Naive thymus-derived CD8-positive, alpha-beta T cell (primary cell): ENCODE data around the gene MAPKAP1. TPM values are rescaled to one million over a fixed set of nuclear protein-coding genes. Genes with fewer than 3 reads are reported as not detected.
A peak's percentile ranks its signal among the peaks of the same experiment; 100 is the strongest.

Experiments used
- ATAC-seq, 2 donors: fragments of 150-1000 bp; cut with Tn5 transposase in 1 of 2; sonication (Bioruptor Pico), chemical (Tn5 transposase) in 1 of 2; 1 replicate in 1 of 2; 2 replicates in 1 of 2; pipeline ENCODE4 v1.10.0; 2021; ENCODE audit warnings: mild to moderate bottlenecking in 2 of 2, moderate library complexity in 2 of 2
- POLR2A ChIA-PET: fragments of 350-600 bp; sonication (Branson Sonifier 250); formaldehyde crosslinking; loops from one replicate; lab custom pipeline; 2021; ENCODE audit warnings: antibody characterized with exemption; lab: Charles Lee
- DNase-seq, 10 donors: peaks; one replicate each; pipeline versions ENCODE4 v3.0.0 to v3.0.0-alpha.2; 2020 to 2022
- H3K27ac Mint-ChIP-seq, 10 donors: one replicate each; pipeline ENCODE4 v1.8.0; 2020 to 2022; ENCODE audit warnings: mild to moderate bottlenecking in 10 of 10, mixed read lengths in 10 of 10, moderate library complexity in 4 of 10, inconsistent platforms in 1 of 10
- H3K27me3 Mint-ChIP-seq, 5 donors: one replicate each; pipeline ENCODE4 v1.8.0; 2021 to 2022; ENCODE audit warnings: mixed read lengths in 5 of 5
- H3K36me3 Mint-ChIP-seq, 3 donors: one replicate each; pipeline ENCODE4 v1.8.0; 2020 to 2022; ENCODE audit warnings: mixed read lengths in 3 of 3, mild to moderate bottlenecking in 2 of 3, inconsistent platforms in 1 of 3
- H3K4me1 Mint-ChIP-seq, 4 donors: one replicate each; pipeline ENCODE4 v1.8.0; 2021 to 2022; ENCODE audit warnings: mixed read lengths in 4 of 4
- H3K4me3 Mint-ChIP-seq, 10 donors: one replicate each; pipeline ENCODE4 v1.8.0; 2020 to 2022; ENCODE audit warnings: mild to moderate bottlenecking in 10 of 10, mixed read lengths in 10 of 10, moderate library complexity in 6 of 10, inconsistent platforms in 1 of 10
- H3K9me3 Mint-ChIP-seq, 9 donors: one replicate each; pipeline ENCODE4 v1.8.0; 2020 to 2022; ENCODE audit warnings: mixed read lengths in 9 of 9, mild to moderate bottlenecking in 3 of 9, inconsistent platforms in 1 of 9, moderate library complexity in 1 of 9
- polyA plus RNA-seq, 3 donors: library from polyadenylated mRNA; unstranded; fragments of 300-500 nt; fragmentation: Illumina TruSeq; gene quantifications; one replicate each; pipeline ENCODE4 v1.2.3, GENCODE V29; 2021
- total RNA-seq, 8 experiments: library from RNA in 2 of 8; stranded (reverse) in 2 of 8; gene quantifications; one replicate each; pipeline ENCODE4 v1.2.3 and lab custom pipeline; 2021 to 2026

Gene MAPKAP1
- total and polyA plus RNA-seq, 5 experiments from 2014 or later, result 50.0 to 69.6 (median 53.5) TPM

- Mint-ChIP-seq H3K36me3 (peaks cover 0 to 35% (median 15%) of the 10 kb centered on the region in 3 donors), H3K4me3 (peak overlapping the region in 1 of 10 donors; percentile 1), H3K4me1 (peaks cover 7 to 21% (median 15%) of the 10 kb centered on the region in 4 donors), H3K27ac (peak overlapping the region in 4 of 10 donors; percentile 0 to 63 (median 12)), H3K9me3 (no peaks in the 10 kb centered on the region), H3K27me3 (no peaks in the 10 kb centered on the region)
- no peak for DNase-seq
- POLR2A ChIA-PET, result no interaction called here
- no peak for ATAC-seq
These were observed 145.4 kb downstream of the MAPKAP1 start for GRCh38 chr9:125561509-125562148.

- Mint-ChIP-seq H3K36me3 (peaks cover 0 to 50% (median 21%) of the 10 kb centered on the region in 3 donors), H3K4me3 (no peak overlapping the region), H3K4me1 (peaks cover 5 to 20% (median 15%) of the 10 kb centered on the region in 4 donors), H3K27me3 (no peaks in the 10 kb centered on the region), H3K9me3 (no peaks in the 10 kb centered on the region), H3K27ac (peak overlapping the region in 2 of 10 donors; percentile 24 to 46)
- POLR2A ChIA-PET, result no interaction called here
- no peak for ATAC-seq
- no peak for DNase-seq
These were observed 147.1 kb downstream of the MAPKAP1 start for GRCh38 chr9:125559894-125560293.

- DNase-seq, result no peak
- H3K27ac Mint-ChIP-seq, result peak overlapping the region in 3 of 10 donors; percentile 5 to 43 (median 24)
- POLR2A ChIA-PET, result no interaction called here
These were observed 147.8 kb downstream of the MAPKAP1 start for GRCh38 chr9:125559194-125559593.

GRCh38 chr9:125558453-125559092 lies 148.4 kb downstream of the MAPKAP1 start:
- H3K9me3 Mint-ChIP-seq, result no peaks in the 10 kb centered on the region
- ATAC-seq (peak; percentile 64 to 68), DNase-seq (peak; percentile 7 to 75 (median 41))
- no peaks in the 10 kb centered on the region for H3K27me3 Mint-ChIP-seq
- H3K27ac Mint-ChIP-seq, result no peak overlapping the region
- H3K4me3 Mint-ChIP-seq, result no peak overlapping the region
- POLR2A ChIA-PET, result no interaction called here
- H3K36me3 Mint-ChIP-seq, result peaks cover 0 to 51% (median 21%) of the 10 kb centered on the region in 3 donors
- H3K4me1 Mint-ChIP-seq, result peaks cover 4 to 19% (median 9%) of the 10 kb centered on the region in 4 donors

More at GRCh38 chr9:125559194-125559593, 147.8 kb downstream of the MAPKAP1 start:
- ATAC-seq, result no peak
- Mint-ChIP-seq H3K4me1 (peaks cover 2 to 19% (median 12%) of the 10 kb centered on the region in 4 donors), H3K27me3 (no peaks in the 10 kb centered on the region), H3K9me3 (no peaks in the 10 kb centered on the region), H3K4me3 (no peak overlapping the region), H3K36me3 (peaks cover 0 to 48% (median 21%) of the 10 kb centered on the region in 3 donors)

GRCh38 chr9:125556046-125556721 lies 150.8 kb downstream of the MAPKAP1 start:
- ATAC-seq (no peak), DNase-seq (no peak)
- no peak overlapping the region for H3K4me3 Mint-ChIP-seq
- no peak overlapping the region for H3K27ac Mint-ChIP-seq
- no peaks in the 10 kb centered on the region for H3K27me3 Mint-ChIP-seq
- peaks cover 0 to 6% (median 2%) of the 10 kb centered on the region in 4 donors for H3K4me1 Mint-ChIP-seq
- peaks cover 0 to 57% (median 21%) of the 10 kb centered on the region in 3 donors for H3K36me3 Mint-ChIP-seq
- H3K9me3 Mint-ChIP-seq, result no peaks in the 10 kb centered on the region
- POLR2A ChIA-PET, result interaction anchor here (0.6 kb wide), 1 partner anchor 115 kb away, joined by 4 read pairs; no protein-coding TSS in a partner anchor

- peaks cover 0 to 61% (median 21%) of the 10 kb centered on the region in 3 donors for H3K36me3 Mint-ChIP-seq
- no peaks in the 10 kb centered on the region for H3K9me3 Mint-ChIP-seq
- H3K27ac Mint-ChIP-seq, result no peak overlapping the region
- H3K27me3 Mint-ChIP-seq, result no peaks in the 10 kb centered on the region
- POLR2A ChIA-PET, result no interaction called here
- ATAC-seq (no peak), DNase-seq (no peak)
- peaks cover 0 to 4% (median 2%) of the 10 kb centered on the region in 4 donors for H3K4me1 Mint-ChIP-seq
- no peak overlapping the region for H3K4me3 Mint-ChIP-seq
These were observed 152.3 kb downstream of the MAPKAP1 start for GRCh38 chr9:125554726-125555125.

GRCh38 chr9:125551781-125552180 lies 155.2 kb downstream of the MAPKAP1 start:
- Mint-ChIP-seq H3K36me3 (peaks cover 0 to 52% (median 8%) of the 10 kb centered on the region in 3 donors), H3K27ac (no peak overlapping the region), H3K9me3 (no peaks in the 10 kb centered on the region), H3K27me3 (no peaks in the 10 kb centered on the region), H3K4me3 (no peak overlapping the region), H3K4me1 (peaks cover 0 to 2% (median 0%) of the 10 kb centered on the region in 4 donors)
- POLR2A ChIA-PET, result no interaction called here
- ATAC-seq (no peak), DNase-seq (no peak)

- H3K9me3 Mint-ChIP-seq, result no peaks in the 10 kb centered on the region
These were observed 156.8 kb downstream of the MAPKAP1 start for GRCh38 chr9:125549891-125550885.

GRCh38 chr9:125549465-125549871 lies 157.5 kb downstream of the MAPKAP1 start:
- POLR2A ChIA-PET, result interaction anchor here (0.6 kb wide), 1 partner anchor 16 kb away, joined by 3 read pairs; no protein-coding TSS in a partner anchor
- Mint-ChIP-seq H3K4me3 (no peak overlapping the region), H3K27me3 (no peaks in the 10 kb centered on the region), H3K36me3 (peaks cover 0 to 47% (median 3%) of the 10 kb centered on the region in 3 donors), H3K4me1 (peaks cover 0 to 4% (median 0%) of the 10 kb centered on the region in 4 donors), H3K9me3 (no peaks in the 10 kb centered on the region), H3K27ac (no peak overlapping the region)
- no peak for DNase-seq
- no peak for ATAC-seq

More at GRCh38 chr9:125549891-125550885, 156.8 kb downstream of the MAPKAP1 start:
- POLR2A ChIA-PET, result no interaction called here
- H3K27ac Mint-ChIP-seq, result no peak overlapping the region
- H3K36me3 Mint-ChIP-seq, result peaks cover 0 to 48% (median 3%) of the 10 kb centered on the region in 3 donors
- peaks cover 0 to 4% (median 0%) of the 10 kb centered on the region in 4 donors for H3K4me1 Mint-ChIP-seq
- H3K4me3 Mint-ChIP-seq, result no peak overlapping the region
- DNase-seq (no peak), ATAC-seq (no peak)
- H3K27me3 Mint-ChIP-seq, result no peaks in the 10 kb centered on the region

GRCh38 chr9:125549039-125549438 lies 158.0 kb downstream of the MAPKAP1 start:
- Mint-ChIP-seq H3K4me3 (no peak overlapping the region), H3K27ac (no peak overlapping the region), H3K27me3 (no peaks in the 10 kb centered on the region), H3K9me3 (no peaks in the 10 kb centered on the region), H3K36me3 (peaks cover 0 to 42% (median 3%) of the 10 kb centered on the region in 3 donors), H3K4me1 (peaks cover 0 to 3% (median 0%) of the 10 kb centered on the region in 4 donors)
- DNase-seq (no peak), ATAC-seq (no peak)
- POLR2A ChIA-PET, result interaction anchor here (0.6 kb wide), 1 partner anchor 16 kb away, joined by 3 read pairs; no protein-coding TSS in a partner anchor

GRCh38 chr9:125548141-125548540 lies 158.9 kb downstream of the MAPKAP1 start:
- no peaks in the 10 kb centered on the region for H3K27me3 Mint-ChIP-seq
- no peak for DNase-seq
- H3K36me3 Mint-ChIP-seq, result peaks cover 0 to 40% (median 3%) of the 10 kb centered on the region in 3 donors
- peaks cover 0 to 3% (median 0%) of the 10 kb centered on the region in 4 donors for H3K4me1 Mint-ChIP-seq
- POLR2A ChIA-PET, result no interaction called here
- no peak for ATAC-seq
- no peak overlapping the region for H3K4me3 Mint-ChIP-seq
- H3K9me3 Mint-ChIP-seq, result no peaks in the 10 kb centered on the region
- no peak overlapping the region for H3K27ac Mint-ChIP-seq
